Ovary (tissue), 3 donors: ENCODE data around the gene CNNM4.

ENCODE experiments used
- CTCF ChIP-seq, 3 donors: fragments of 450-650 bp in 2 of 3; fragments of 200-600 bp in 1 of 3; IDR thresholded peaks; one replicate each; pipeline versions ENCODE4 v1.5.1 to v1.8.0; 2016 to 2022; ENCODE audit warnings: antibody characterized with exemption in 3 of 3, mild to moderate bottlenecking in 1 of 3
- EP300 ChIP-seq: sonication (generic); formaldehyde crosslinking; IDR thresholded peaks from one replicate; pipeline ENCODE4 v1.6.1; 2017; ENCODE audit warnings: antibody characterized with exemption
- POLR2A ChIP-seq: fragments of 450-650 bp; IDR thresholded peaks from one replicate; pipeline ENCODE4 v1.6.1; 2017; ENCODE audit warnings: antibody characterized with exemption, mild to moderate bottlenecking, moderate library complexity
- donor health status: DM: no; HTN: no; CAD: no.

GRCh38 chr2:96754317-96754716 lies 6.4 kb upstream of the CNNM4 start:
- no peak for TF ChIP-seq CTCF (IDR thresholded peaks at IDR 0.05)
- TF ChIP-seq POLR2A = no peak
- TF ChIP-seq EP300 = no peak
